Uterus (tissue), 4 donors: ENCODE data around the gene ZMYND19. TPM values are rescaled to one million over a fixed set of nuclear protein-coding genes. Genes with fewer than 3 reads are reported as not detected.
"Not testable (repeated sequence)": the region's sequence is repeated elsewhere in the genome, so short reads cannot be mapped to it uniquely, and the experiment has no call there.

ENCODE experiments used
- DNase-seq, 2 donors: peaks; one replicate each; pipeline ENCODE4 v3.0.0-alpha.2; 2019 to 2020
- H3K27ac ChIP-seq, 2 donors: fragments of 200-600 bp; sonication (generic); 1 replicate in 1 of 2; 2 replicates in 1 of 2; pipeline ENCODE4 v1.5.1; 2016 to 2018
- H3K27me3 ChIP-seq, 2 donors: fragments of 200-600 bp; sonication (generic); one replicate each; pipeline ENCODE4 v1.5.1; 2018 to 2019; ENCODE audit warnings: control low read depth in 1 of 2
- H3K36me3 ChIP-seq, 2 donors: fragments of 200-600 bp; sonication (generic); one replicate each; pipeline ENCODE4 v1.5.1; 2019; ENCODE audit warnings: control low read depth in 1 of 2
- H3K4me1 ChIP-seq, 2 donors: fragments of 200-600 bp; sonication (generic); one replicate each; pipeline ENCODE4 v1.5.1; 2018 to 2019; ENCODE audit warnings: control low read depth in 1 of 2
- H3K4me3 ChIP-seq, 2 donors: fragments of 200-600 bp; sonication (generic); 1 replicate in 1 of 2; 2 replicates in 1 of 2; pipeline ENCODE4 v1.5.1; 2018 to 2019; ENCODE audit warnings: mild to moderate bottlenecking in 1 of 2
- H3K9me3 ChIP-seq, 2 donors: fragments of 200-600 bp; sonication (generic); one replicate each; pipeline ENCODE4 v1.5.1; 2019; ENCODE audit warnings: control low read depth in 1 of 2
- CTCF ChIP-seq, 4 experiments: fragments of 200-600 bp in 2 of 4; fragments of 450-650 bp in 2 of 4; sonication (generic) in 2 of 4; IDR thresholded peaks; one replicate each; pipeline ENCODE4 v1.5.1; 2016 to 2019; ENCODE audit warnings: antibody characterized with exemption in 4 of 4, mild to moderate bottlenecking in 2 of 4, moderate library complexity in 1 of 4
- POLR2A ChIP-seq, 2 donors: fragments of 450-650 bp; IDR thresholded peaks; one replicate each; pipeline ENCODE4 v1.6.1; 2016; ENCODE audit warnings: antibody characterized with exemption in 2 of 2, mild to moderate bottlenecking in 1 of 2, moderate library complexity in 1 of 2
- intact Hi-C: fragments of 100-400 bp; cut with DNase I; formaldehyde crosslinking; loops from one replicate; pipeline ENCODE4 v1.15.1; 2023; ENCODE audit warnings: low total_unique reads
- total RNA-seq, 4 donors: library from RNA; depleted of rRNA in 3 of 4; stranded (reverse); fragments of >200 nt in 3 of 4; gene quantifications; one replicate each; pipeline versions ENCODE4 v1.1.0 to v1.2.4, GENCODE V29; 2014 to 2023
- donor health status: DM: yes; HTN: yes; CAD: no.

Gene ZMYND19
- total RNA-seq, 4 donors from 2014 or later, result 14.7 to 26.4 (median 16.3) TPM

GRCh38 chr9:137605121-137606004 is 15.1 kb upstream of the ZMYND19 start, which contains the start of gene ARRDC1:
TSS of gene ARRDC1 (plus strand) at chr9:137605686. CDS start at chr9:137605718, 32 bp downstream.
- Histone ChIP-seq H3K4me3 (peak within 1 kb of the TSS; percentile 47 to 81), H3K27ac (peak within 1 kb of the TSS; percentile 15 to 66), H3K9me3 (no peaks in the 10 kb centered on the region), H3K36me3 (no peaks in the 10 kb centered on the region), H3K27me3 (no peaks in the 10 kb centered on the region), H3K4me1 (peaks cover 0 to 21% of the 10 kb centered on the region in 2 donors)
- peak; percentile 90 to 92 for DNase-seq
- TF ChIP-seq POLR2A (IDR thresholded peaks at IDR 0.05) (peak; percentile 11 to 71), CTCF (IDR thresholded peaks at IDR 0.05) (no peak)
- intact Hi-C loops, result no loop called here

GRCh38 chr9:137604345-137605086 is 14.2 kb upstream of the ZMYND19 start:
- intact Hi-C loops, result no loop called here
- Histone ChIP-seq H3K9me3 (no peaks in the 10 kb centered on the region), H3K27me3 (no peaks in the 10 kb centered on the region), H3K4me1 (peaks cover 0 to 21% of the 10 kb centered on the region in 2 donors), H3K27ac (peak overlapping the region in 1 of 2 donors; percentile 35), H3K4me3 (peak overlapping the region; percentile 47 to 56), H3K36me3 (no peaks in the 10 kb centered on the region)
- DNase-seq, result peak in 1 of 2 donors; percentile 41
- no peak for TF ChIP-seq POLR2A (IDR thresholded peaks at IDR 0.05)
- TF ChIP-seq CTCF (IDR thresholded peaks at IDR 0.05), result no peak

- H3K27ac ChIP-seq, result no peak overlapping the region
- no peaks in the 10 kb centered on the region for H3K36me3 ChIP-seq
- intact Hi-C loops, result no loop called here
- H3K27me3 ChIP-seq, result no peaks in the 10 kb centered on the region
- H3K4me1 ChIP-seq, result peaks cover 0 to 21% of the 10 kb centered on the region in 2 donors
- DNase-seq, result no peak
- H3K4me3 ChIP-seq, result no peak overlapping the region
- TF ChIP-seq CTCF (IDR thresholded peaks at IDR 0.05) (no peak), POLR2A (IDR thresholded peaks at IDR 0.05) (no peak)
- no peaks in the 10 kb centered on the region for H3K9me3 ChIP-seq
These were observed 13.6 kb upstream of the ZMYND19 start for GRCh38 chr9:137603879-137604278.

- Histone ChIP-seq H3K9me3 (no peaks in the 10 kb centered on the region), H3K36me3 (no peaks in the 10 kb centered on the region), H3K4me3 (no peak overlapping the region), H3K4me1 (peaks cover 0 to 21% of the 10 kb centered on the region in 2 donors), H3K27ac (no peak overlapping the region), H3K27me3 (no peaks in the 10 kb centered on the region)
- intact Hi-C loops, result no loop called here
- no peak for TF ChIP-seq POLR2A (IDR thresholded peaks at IDR 0.05)
- TF ChIP-seq CTCF (IDR thresholded peaks at IDR 0.05), result no peak
- no peak for DNase-seq
These were observed 12.3 kb upstream of the ZMYND19 start for GRCh38 chr9:137602661-137603060.

- no peaks in the 10 kb centered on the region for H3K27me3 ChIP-seq
- H3K27ac ChIP-seq, result no peak overlapping the region
- no peaks in the 10 kb centered on the region for H3K9me3 ChIP-seq
- H3K36me3 ChIP-seq, result no peaks in the 10 kb centered on the region
- H3K4me1 ChIP-seq, result no peaks in the 10 kb centered on the region
- no peak overlapping the region for H3K4me3 ChIP-seq
- DNase-seq, result no peak
- TF ChIP-seq CTCF (IDR thresholded peaks at IDR 0.05) (no peak), POLR2A (IDR thresholded peaks at IDR 0.05) (no peak)
- intact Hi-C loops, result no loop called here
These were observed 8.6 kb upstream of the ZMYND19 start for GRCh38 chr9:137598943-137599342.

- H3K4me1 ChIP-seq, H3K36me3 ChIP-seq, intact Hi-C loops, H3K27ac ChIP-seq, H3K4me3 ChIP-seq, DNase-seq, H3K27me3 ChIP-seq, H3K9me3 ChIP-seq: not testable (repeated sequence)
These were observed 6.3 kb upstream of the ZMYND19 start for GRCh38 chr9:137596577-137596976.
